Activated naive CD4-positive, alpha-beta T cell treated with anti-CD3 and anti-CD28 coated beads for 36 hours (primary cell): ENCODE measurements around the gene ZNF367. TPM values are rescaled to one million over a fixed set of nuclear protein-coding genes. Genes with fewer than 3 reads are reported as not detected.
A peak's percentile ranks its signal among the peaks of the same experiment; 100 is the strongest.

Source experiments
- CTCF ChIA-PET: fragments of 350-600 bp; sonication (Branson Sonifier 250); formaldehyde crosslinking; loops from one replicate; lab custom pipeline; 2021; ENCODE audit warnings: antibody characterized with exemption; lab: Charles Lee
- DNase-seq: peaks from one replicate; pipeline ENCODE4 v3.0.0-alpha.2; 2020
- H3K27ac Mint-ChIP-seq: one replicate; pipeline ENCODE4 v1.8.0; 2021; ENCODE audit warnings: mild to moderate bottlenecking, mixed read lengths
- H3K27me3 Mint-ChIP-seq: one replicate; pipeline ENCODE4 v1.8.0; 2021; ENCODE audit warnings: low read depth, mixed read lengths
- H3K36me3 Mint-ChIP-seq: one replicate; pipeline ENCODE4 v1.8.0; 2021; ENCODE audit warnings: low read depth, mixed read lengths
- H3K4me1 Mint-ChIP-seq: one replicate; pipeline ENCODE4 v1.8.0; 2021; ENCODE audit warnings: low read depth, mixed read lengths
- H3K4me3 Mint-ChIP-seq: one replicate; pipeline ENCODE4 v1.8.0; 2021; ENCODE audit warnings: mild to moderate bottlenecking, moderate library complexity, mixed read lengths
- H3K9me3 Mint-ChIP-seq: one replicate; pipeline ENCODE4 v1.8.0; 2021; ENCODE audit warnings: mixed read lengths
- intact Hi-C: fragments of 100-400 bp; cut with micrococcal nuclease; formaldehyde crosslinking; loops from one replicate; pipeline ENCODE4 v1.15.1; 2023
- total RNA-seq, 2 experiments: library from RNA; stranded (reverse); gene quantifications; one replicate each; pipeline ENCODE4 v1.2.3, GENCODE V29; 2021

Gene ZNF367
- total RNA-seq, 2 experiments from 2014 or later: 35.8 to 36.1 TPM

- CTCF ChIA-PET: interaction anchor here (0.9 kb wide), 1 partner anchor 88 kb away, joined by 4 read pairs; no protein-coding TSS in a partner anchor
- H3K27me3 Mint-ChIP-seq: no peaks in the 10 kb centered on the region
- H3K4me1 Mint-ChIP-seq: peaks cover 49% of the 10 kb centered on the region
- peak overlapping the region; percentile 83 for H3K27ac Mint-ChIP-seq
- peaks cover 15% of the 10 kb centered on the region for H3K36me3 Mint-ChIP-seq
- peak; percentile 92 for DNase-seq
- H3K4me3 Mint-ChIP-seq: peak overlapping the region; percentile 83
- H3K9me3 Mint-ChIP-seq: no peaks in the 10 kb centered on the region
- intact Hi-C loops: loop anchor here (5.0 to 10.0 kb wide), 2 partner anchors 358 to 405 kb away; partner anchors contain the start of gene ZNF510
Observed at GRCh38 chr9:96417051-96417586, 1.1 kb downstream of the ZNF367 start.

GRCh38 chr9:96413302-96414221, 4.6 kb downstream of the ZNF367 start:
- Mint-ChIP-seq H3K9me3 (no peaks in the 10 kb centered on the region), H3K4me3 (no peak overlapping the region), H3K27ac (no peak overlapping the region), H3K4me1 (peaks cover 40% of the 10 kb centered on the region), H3K27me3 (no peaks in the 10 kb centered on the region), H3K36me3 (peaks cover 34% of the 10 kb centered on the region)
- no peak for DNase-seq
- CTCF ChIA-PET: interaction anchor here (0.7 to 1.4 kb wide), 2 partner anchors 9 to 15 kb away, joined by 3 read pairs; no protein-coding TSS in a partner anchor
- intact Hi-C loops: loop anchor here (10.0 kb wide), 1 partner anchor 361 kb away; the partner anchor contains the start of gene ZNF510

- H3K9me3 Mint-ChIP-seq: no peaks in the 10 kb centered on the region
- no peak overlapping the region for H3K4me3 Mint-ChIP-seq
- CTCF ChIA-PET: interaction anchor here (0.6 to 1.4 kb wide), 2 partner anchors 14 to 233 kb away, joined by 3 read pairs; no protein-coding TSS in a partner anchor
- no peak for DNase-seq
- H3K36me3 Mint-ChIP-seq: peaks cover 35% of the 10 kb centered on the region
- intact Hi-C loops: loop anchor here (10.0 kb wide), 1 partner anchor 362 kb away; the partner anchor contains the start of gene ZNF510
- H3K27me3 Mint-ChIP-seq: no peaks in the 10 kb centered on the region
- H3K4me1 Mint-ChIP-seq: peaks cover 43% of the 10 kb centered on the region
- no peak overlapping the region for H3K27ac Mint-ChIP-seq
Observed at GRCh38 chr9:96412174-96412913, 5.8 kb downstream of the ZNF367 start.

- DNase-seq: no peak
- Mint-ChIP-seq H3K36me3 (peaks cover 31% of the 10 kb centered on the region), H3K27me3 (no peaks in the 10 kb centered on the region), H3K4me1 (peaks cover 42% of the 10 kb centered on the region), H3K9me3 (no peaks in the 10 kb centered on the region), H3K27ac (no peak overlapping the region), H3K4me3 (no peak overlapping the region)
- intact Hi-C loops: loop anchor here (10.0 kb wide), 1 partner anchor 364 kb away; the partner anchor contains the start of gene ZNF510
- CTCF ChIA-PET: no interaction called here
Observed at GRCh38 chr9:96411129-96411838, 6.9 kb downstream of the ZNF367 start.

- CTCF ChIA-PET: no interaction called here
- Mint-ChIP-seq H3K27me3 (no peaks in the 10 kb centered on the region), H3K4me3 (no peak overlapping the region), H3K27ac (no peak overlapping the region), H3K4me1 (peaks cover 32% of the 10 kb centered on the region), H3K9me3 (no peaks in the 10 kb centered on the region), H3K36me3 (peaks cover 28% of the 10 kb centered on the region)
- no peak for DNase-seq
- intact Hi-C loops: no loop called here
Observed at GRCh38 chr9:96408409-96409280, 9.5 kb downstream of the ZNF367 start.

- H3K9me3 Mint-ChIP-seq: peaks cover 3% of the 10 kb centered on the region
- no peak for DNase-seq
- H3K27me3 Mint-ChIP-seq: no peaks in the 10 kb centered on the region
- no peak overlapping the region for H3K4me3 Mint-ChIP-seq
- CTCF ChIA-PET: no interaction called here
- peaks cover 26% of the 10 kb centered on the region for H3K4me1 Mint-ChIP-seq
- intact Hi-C loops: no loop called here
- no peak overlapping the region for H3K27ac Mint-ChIP-seq
- H3K36me3 Mint-ChIP-seq: peaks cover 45% of the 10 kb centered on the region
Observed at GRCh38 chr9:96400132-96400910, 17.8 kb downstream of the ZNF367 start.

- Mint-ChIP-seq H3K27ac (no peak overlapping the region), H3K4me3 (no peak overlapping the region), H3K4me1 (peaks cover 26% of the 10 kb centered on the region), H3K36me3 (peaks cover 49% of the 10 kb centered on the region), H3K27me3 (no peaks in the 10 kb centered on the region), H3K9me3 (peaks cover 3% of the 10 kb centered on the region)
- CTCF ChIA-PET: interaction anchor here (0.6 to 1.2 kb wide), 3 partner anchors 11 to 71 kb away, joined by 3 to 4 read pairs (median 3); no protein-coding TSS in a partner anchor
- DNase-seq: no peak
- intact Hi-C loops: no loop called here
Observed at GRCh38 chr9:96399325-96399633, 18.9 kb downstream of the ZNF367 start.

GRCh38 chr9:96398582-96399324, 19.4 kb downstream of the ZNF367 start:
- intact Hi-C loops: no loop called here
- Mint-ChIP-seq H3K4me3 (no peak overlapping the region), H3K4me1 (peaks cover 25% of the 10 kb centered on the region), H3K9me3 (peaks cover 3% of the 10 kb centered on the region), H3K27ac (peak overlapping the region; percentile 40), H3K36me3 (peaks cover 49% of the 10 kb centered on the region), H3K27me3 (no peaks in the 10 kb centered on the region)
- DNase-seq: no peak
- CTCF ChIA-PET: interaction anchor here (0.6 to 1.2 kb wide), 3 partner anchors 11 to 71 kb away, joined by 3 to 4 read pairs (median 3); no protein-coding TSS in a partner anchor

GRCh38 chr9:96395964-96396363, 22.2 kb downstream of the ZNF367 start:
- Mint-ChIP-seq H3K27ac (no peak overlapping the region), H3K36me3 (peaks cover 53% of the 10 kb centered on the region), H3K9me3 (peaks cover 3% of the 10 kb centered on the region), H3K27me3 (no peaks in the 10 kb centered on the region), H3K4me3 (no peak overlapping the region), H3K4me1 (peaks cover 24% of the 10 kb centered on the region)
- CTCF ChIA-PET: no interaction called here
- intact Hi-C loops: no loop called here
- DNase-seq: no peak
